Measurements from ENCODE around the gene RPLP2.

Gene RPLP2

DNA sequence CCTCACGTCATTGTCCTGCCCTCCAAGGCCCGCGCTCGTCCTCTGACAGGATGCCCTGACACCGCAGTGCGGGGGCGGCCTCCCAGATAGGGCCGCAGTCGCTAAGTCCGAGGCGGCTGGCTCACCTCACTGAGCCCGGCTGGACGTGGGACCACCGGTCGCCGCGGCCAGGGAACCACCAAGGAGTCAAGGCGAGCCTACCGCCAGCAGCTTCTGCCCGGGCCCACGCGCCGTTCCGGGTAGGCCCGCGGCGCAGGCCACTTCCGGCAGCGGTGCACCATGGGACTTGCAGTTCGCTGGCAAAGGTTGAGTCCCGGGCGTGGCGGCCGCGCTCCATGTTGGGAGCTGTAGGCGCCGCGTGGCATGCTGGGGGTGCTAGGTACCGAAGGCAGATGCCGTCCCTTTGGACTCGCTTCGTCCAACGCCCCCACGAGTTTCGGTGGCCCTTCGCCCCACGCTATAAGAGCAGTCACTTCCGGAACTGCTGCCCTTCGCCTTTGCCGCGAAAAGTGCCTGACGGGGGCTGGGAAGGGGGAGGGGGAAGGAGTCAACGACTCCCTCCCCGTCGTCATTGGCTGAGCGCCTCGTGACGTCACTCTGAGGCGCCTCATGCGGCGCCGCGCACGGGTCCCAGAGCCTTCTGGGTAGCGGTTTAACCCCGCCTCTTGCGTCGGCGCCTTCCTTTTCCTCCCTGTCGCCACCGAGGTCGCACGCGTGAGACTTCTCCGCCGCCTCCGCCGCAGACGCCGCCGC is at the start of gene RPLP2:
Gene RPLP2, plus strand, starts transcription at position 681 of the 753 bp plus-strand sequence. CDS start 268 bp downstream, outside the sequence.
- DNase-seq, result peak; percentile 99

- DNase-seq, result no peak
Measured at GRCh38 chr11:760236-760635, 49.5 kb upstream of the RPLP2 start.

DNA sequence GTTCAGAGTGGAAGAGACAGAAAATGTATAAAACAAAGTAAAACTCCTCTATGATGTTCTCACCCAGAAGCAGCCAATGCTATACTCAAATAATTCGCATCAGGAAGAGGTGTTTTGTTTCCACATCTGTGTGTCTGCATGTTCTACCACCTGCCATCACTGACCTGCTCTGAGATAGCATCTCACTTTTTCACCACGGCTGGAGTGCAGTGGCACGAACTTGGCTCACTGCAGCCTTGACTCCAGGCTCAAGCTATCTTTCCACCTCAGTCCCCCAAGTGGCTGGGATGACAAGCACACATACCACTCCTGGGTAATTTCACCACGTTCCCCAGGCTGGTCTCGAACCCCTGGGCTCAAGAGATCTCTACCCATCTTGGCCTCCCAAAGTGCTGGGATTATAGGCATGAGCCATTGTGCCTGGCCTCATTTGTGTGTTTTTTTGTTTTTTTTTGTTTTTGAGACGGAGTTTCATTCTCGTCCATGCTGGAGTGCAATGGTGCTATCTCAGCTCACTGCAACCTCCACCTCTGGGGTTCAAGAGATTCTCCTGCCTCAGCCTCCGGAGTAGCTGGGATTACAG is 48.1 kb upstream of the RPLP2 start:
- DNase-seq, result no peak

- DNase-seq, result no peak
Measured at GRCh38 chr11:762421-763072, 47.2 kb upstream of the RPLP2 start.

DNA sequence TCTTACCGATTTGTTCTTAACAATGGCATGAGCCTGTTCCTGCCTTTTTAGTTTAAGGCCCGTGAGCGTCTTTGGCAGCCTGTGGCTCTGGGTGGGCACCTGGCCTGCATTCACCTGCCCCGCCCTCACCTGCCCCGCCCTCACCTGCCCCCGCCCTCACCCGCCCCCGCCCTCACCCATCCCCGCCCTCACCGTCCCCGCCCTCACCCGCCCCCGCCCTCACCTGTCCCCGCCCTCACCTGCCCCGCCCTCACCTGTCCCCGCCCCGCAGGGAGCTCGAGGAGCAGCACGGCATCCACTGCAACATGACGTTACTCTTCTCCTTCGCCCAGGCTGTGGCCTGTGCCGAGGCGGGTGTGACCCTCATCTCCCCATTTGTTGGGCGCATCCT is 46.7 kb upstream of the RPLP2 start:
- DNase-seq, result no peak

DNA sequence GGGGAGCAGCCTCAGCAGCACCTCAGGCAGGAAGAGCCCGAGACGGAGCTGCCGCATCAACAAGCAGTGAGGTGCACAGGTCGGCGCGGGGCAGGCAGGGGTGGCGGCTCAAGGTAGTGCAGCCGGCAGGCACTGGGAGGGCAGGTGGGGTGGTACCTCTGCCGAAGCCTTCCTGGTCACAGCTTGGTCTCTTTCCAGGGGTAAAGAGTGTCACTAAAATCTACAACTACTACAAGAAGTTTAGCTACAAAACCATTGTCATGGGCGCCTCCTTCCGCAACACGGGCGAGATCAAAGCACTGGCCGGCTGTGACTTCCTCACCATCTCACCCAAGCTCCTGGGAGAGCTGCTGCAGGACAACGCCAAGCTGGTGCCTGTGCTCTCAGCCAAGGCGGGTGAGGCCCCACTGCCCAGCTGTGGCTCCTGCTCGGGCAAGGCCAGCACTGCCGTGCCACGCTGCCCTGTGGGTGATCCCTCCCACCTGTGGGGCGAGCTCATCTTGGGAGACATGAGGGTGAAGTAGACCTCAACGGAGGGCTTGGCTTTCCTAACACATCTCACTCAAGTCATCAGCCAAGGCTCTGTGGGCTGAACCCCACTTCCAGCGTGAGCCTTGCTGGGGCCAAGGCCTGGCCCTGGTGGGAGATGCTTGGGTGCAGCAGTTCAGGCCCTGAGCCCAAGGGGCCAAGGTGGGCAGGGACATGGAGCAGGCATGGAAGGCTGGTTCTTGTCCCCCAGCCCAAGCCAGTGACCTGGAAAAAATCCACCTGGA is 46.0 kb upstream of the RPLP2 start:
- no peak for DNase-seq

DNA sequence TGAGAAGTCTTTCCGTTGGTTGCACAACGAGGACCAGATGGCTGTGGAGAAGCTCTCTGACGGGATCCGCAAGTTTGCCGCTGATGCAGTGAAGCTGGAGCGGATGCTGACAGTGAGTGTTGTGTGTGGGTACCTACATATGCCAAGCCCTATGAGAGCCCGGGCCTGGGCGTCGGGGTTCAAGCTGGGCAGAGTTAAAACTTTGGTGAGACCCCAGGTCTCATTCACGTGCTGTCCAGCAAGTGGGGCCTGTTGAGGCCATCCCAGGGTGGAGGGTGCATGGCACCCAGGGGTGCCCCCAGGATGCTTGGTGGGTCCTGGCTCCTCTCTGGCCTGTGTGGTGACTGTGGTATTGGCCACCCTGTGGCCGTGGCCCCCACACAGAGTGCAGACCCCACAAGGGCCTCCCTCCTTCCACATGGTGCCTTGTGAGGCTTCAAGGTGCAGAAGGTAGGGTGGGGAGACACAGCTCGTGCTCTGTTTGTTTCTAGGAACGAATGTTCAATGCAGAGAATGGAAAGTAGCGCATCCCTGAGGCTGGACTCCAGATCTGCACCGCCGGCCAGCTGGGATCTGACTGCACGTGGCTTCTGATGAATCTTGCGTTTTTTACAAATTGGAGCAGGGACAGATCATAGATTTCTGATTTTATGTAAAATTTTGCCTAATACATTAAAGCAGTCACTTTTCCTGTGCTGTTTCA is 45.3 kb upstream of the RPLP2 start:
- DNase-seq, result no peak

GRCh38 chr11:765025-765801 is 44.6 kb upstream of the RPLP2 start:
- peak; percentile 48 for DNase-seq

DNA sequence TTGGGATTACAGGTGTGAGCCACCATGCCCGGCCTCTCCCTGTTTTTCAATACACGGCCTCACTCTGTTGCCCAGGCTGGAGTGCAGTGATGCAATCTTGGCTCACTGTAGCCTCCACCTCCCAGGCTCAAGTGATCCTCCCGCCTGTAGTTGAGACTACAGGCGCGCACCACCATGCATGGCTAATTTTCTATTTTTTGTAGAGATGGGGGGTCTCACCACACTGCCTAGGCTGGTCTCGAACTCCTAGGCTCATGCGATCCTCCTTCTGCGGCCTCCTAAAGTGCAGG is 44.0 kb upstream of the RPLP2 start:
- no peak for DNase-seq

DNA sequence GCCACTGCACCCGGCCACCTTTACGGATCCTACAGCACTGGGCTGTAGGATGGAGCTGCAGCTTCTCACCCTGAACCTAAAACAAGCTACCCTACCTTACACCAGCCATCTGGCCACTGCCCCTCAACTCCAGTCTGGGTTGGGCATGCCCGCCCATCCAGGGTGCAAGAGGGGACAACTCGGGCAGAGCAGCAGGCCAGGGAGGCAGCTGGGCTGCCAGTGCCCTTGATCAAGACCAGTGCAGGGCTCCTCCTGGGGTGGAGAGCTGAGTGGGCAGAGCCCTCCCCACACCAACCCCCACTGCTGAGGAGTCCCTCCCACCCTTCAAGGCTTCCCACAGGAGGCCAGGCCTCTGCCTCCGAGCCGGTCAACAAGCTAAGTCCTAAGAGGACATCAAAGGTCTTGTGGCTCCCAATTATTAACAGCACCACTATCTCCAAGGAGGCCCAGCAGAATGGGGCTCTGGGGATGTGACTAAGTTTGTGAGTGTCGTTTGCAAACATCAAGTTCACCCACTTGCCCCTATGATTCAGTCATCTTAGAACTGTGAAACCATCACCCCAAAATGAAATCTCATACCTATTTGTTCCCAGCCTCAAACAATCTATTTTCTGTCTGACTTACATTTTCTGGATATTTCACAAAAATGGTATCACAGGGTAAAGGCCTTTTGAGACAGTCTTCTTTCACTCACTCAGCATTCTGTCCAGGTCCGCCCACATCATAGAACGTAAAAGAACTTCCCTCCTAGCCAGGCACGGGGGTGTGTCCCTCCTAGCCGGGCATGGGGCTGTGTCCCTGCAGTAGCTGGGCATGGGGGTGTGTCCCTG is 43.4 kb upstream of the RPLP2 start:
- DNase-seq, result no peak

GRCh38 chr11:766936-767210 is 42.9 kb upstream of the RPLP2 start:
- DNase-seq, result no peak

- DNase-seq, result no peak
Measured at GRCh38 chr11:767238-767637, 42.5 kb upstream of the RPLP2 start.

DNA sequence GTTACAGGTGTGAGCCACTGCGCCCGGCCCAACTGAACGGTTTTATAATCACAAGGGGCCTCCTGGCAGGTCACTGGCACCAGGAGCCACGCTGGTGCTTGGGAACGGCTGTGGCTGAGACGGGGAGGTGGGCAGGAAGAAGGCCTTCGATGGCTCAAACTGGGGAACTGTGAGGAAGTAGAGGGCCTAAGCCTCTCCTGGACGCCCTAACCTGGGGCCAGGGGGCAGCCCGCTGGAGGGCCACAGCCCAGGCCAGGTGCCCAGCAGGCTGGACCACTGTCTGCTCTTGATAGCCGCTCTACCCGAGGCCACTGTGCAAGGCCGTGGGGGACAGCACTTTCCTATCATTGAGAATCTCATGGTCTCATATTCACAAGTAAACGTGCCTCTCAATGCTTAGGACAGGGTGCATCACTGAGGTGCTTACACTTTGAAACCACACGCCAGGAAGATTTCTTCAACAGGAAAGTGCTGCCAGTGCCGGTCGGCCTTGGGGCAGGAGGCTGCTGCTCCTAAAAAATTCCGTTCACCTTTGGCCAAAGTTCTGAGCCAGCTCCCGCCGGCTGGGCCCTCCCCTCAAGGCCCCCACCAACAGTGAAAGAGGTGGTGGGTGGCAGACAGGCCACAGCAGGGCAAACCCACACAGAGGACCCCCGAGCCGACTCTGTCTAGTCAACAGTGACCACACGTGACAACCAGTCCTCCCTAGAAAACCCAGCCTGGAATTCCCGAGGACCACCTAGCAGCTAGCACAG is 39.7 kb upstream of the RPLP2 start:
- DNase-seq, result no peak

GRCh38 chr11:770642-771616 is 38.8 kb upstream of the RPLP2 start:
- DNase-seq, result no peak

DNA sequence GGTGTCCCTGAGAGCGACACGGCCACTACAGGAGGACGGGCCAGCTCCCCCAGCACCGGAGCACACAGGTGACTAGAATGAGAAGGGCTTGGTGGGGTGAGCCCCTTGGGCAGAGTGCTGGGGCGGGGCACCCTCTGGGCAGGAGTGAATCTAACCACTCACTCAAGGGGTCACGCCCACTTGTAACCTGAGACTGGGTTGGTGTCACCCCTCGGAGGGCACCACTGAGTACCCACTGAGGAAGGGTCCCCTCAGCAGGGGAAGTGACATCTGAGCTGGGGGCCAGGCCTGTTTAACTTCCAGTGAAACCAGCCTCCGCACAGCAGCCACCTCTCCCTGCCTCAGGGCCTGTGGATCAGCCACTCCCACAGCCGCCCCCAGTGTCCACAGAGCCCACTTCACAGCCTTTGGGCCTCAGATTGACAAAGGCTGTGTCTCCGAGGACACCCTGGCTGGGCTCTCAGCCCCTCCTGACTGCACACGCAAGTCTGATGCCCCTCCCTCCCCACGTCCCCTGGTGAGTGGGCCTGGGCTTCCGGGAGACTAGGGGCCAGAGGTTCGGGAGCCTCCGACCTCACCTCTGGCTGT is 38.1 kb upstream of the RPLP2 start:
- DNase-seq, result no peak

DNA sequence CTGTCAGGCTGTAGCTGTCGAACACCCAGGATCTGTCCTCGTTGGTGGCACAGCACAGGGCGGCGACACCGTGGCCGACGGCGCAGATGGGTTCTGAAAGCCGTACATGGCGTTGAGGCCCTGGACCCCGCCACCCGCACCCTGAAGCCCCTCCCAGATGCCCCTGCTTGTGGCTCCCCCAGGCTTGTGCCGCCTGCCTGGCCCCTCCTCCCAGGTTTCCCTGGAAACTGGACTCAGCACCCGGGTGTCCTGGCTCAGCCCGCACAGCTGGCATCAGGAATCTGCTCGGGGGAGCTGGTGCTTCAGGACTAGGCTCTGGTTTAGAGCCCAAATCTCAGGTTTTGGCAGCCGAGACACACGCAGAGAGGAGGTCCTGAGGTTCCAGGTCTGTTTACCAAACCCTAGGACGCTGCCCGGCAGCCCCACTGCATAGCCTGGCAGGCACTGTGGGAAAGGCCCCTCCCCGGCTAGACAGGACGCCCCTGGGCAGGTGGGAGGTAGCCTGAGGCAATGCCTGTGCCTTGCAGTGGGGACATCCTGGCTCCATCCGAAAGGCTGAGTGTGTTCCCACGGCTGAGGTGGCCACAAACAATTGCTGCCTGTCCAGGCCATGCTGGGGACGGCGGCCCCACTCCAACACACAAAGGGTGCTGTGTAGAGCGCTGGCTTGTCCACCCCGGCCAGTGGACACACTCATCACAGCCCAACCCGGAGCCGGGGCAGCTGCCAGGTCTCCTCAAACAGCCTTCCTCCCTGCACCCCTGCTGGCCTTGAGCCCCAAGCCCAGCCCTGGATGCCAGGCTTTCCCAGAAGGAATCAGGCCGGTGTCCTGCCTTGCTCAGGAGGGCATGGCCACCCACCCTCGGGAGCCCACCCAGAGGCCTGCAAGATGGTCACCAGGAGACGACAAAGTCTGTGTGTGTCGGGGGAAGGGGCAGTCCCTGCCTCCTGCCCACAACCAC is 37.1 kb upstream of the RPLP2 start:
- DNase-seq, result no peak

GRCh38 chr11:773425-773824 is 36.3 kb upstream of the RPLP2 start:
- no peak for DNase-seq

DNA sequence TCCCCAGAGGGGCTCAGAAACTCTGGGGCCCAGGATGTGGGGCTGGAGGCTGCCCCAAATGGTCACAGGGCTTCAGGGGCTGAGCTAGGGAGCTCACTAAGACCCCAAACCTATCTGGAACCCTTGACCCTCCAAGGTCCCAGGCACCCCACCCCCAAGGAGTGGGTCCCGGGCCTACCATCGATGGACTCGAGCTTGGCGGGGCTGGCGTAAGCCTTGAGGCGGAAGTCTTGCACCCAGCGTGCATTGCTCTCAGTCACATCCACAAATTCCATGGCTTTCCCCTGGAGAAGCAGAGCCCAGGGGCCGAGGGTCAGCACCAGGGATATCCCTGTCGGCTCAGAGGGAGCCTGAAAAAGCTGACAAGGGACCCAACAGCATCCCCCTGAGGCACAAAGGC is 35.9 kb upstream of the RPLP2 start:
- DNase-seq, result no peak

Data from activated T-cell treated with anti-CD3 and anti-CD28 coated beads for 4 hours (primary cell).